IMR-90 (cell line): ENCODE measurements around the gene HOXB1. TPM values are rescaled to one million over a fixed set of nuclear protein-coding genes. Genes with fewer than 3 reads are reported as not detected.
A peak's percentile ranks its signal among the peaks of the same experiment; 100 is the strongest.

Experiments
- ATAC-seq: fragments of 200-7000 bp; cut with Tn5 transposase; 2 replicates; pipeline ENCODE4 v1.9.1; 2020; ENCODE audit warnings: low read depth, mild to moderate bottlenecking, moderate library complexity
- BruUV-seq: library from RNA; stranded (reverse); fragments of 400-500 nt; replicated peaks from 2 replicates; lab custom pipeline; 2021; lab: Mats Ljungman, UMichigan
- CTCF ChIA-PET: fragments of 300-600 bp; formaldehyde crosslinking; extraction: SDS; loops from one replicate; lab custom pipeline; 2021; ENCODE audit warnings: antibody characterized with exemption; lab: Yijun Ruan, JAX
- POLR2A ChIA-PET: fragments of 300-600 bp; sonication (Branson Sonifier 250); formaldehyde crosslinking; loops from one replicate; lab custom pipeline; 2022; ENCODE audit warnings: antibody characterized with exemption; ENCODE audit not compliant: unreplicated experiment; lab: Charles Lee
- DNase-seq: peaks from one replicate; pipeline ENCODE4 v3.0.0; 2013
- H2AFZ ChIP-seq: replicated peaks from 2 replicates; pipeline ENCODE3; 2013; ENCODE audit warnings: low read length, mild to moderate bottlenecking; ENCODE audit not compliant: poor library complexity
- H2AK5ac ChIP-seq: 2 replicates; pipeline ENCODE4 v1.6.1; 2013; ENCODE audit warnings: low read depth, low read length, inconsistent platforms
- H2AK9ac ChIP-seq: replicated peaks from 2 replicates; pipeline ENCODE3; 2013; ENCODE audit warnings: mild to moderate bottlenecking, low read depth, low read length, moderate library complexity; ENCODE audit not compliant: poor library complexity
- H2BK120ac ChIP-seq: 2 replicates; pipeline ENCODE4 v1.6.1; 2013; ENCODE audit warnings: low read depth, low read length, inconsistent platforms
- H2BK15ac ChIP-seq: 3 replicates; pipeline ENCODE4 v1.6.1; 2013; ENCODE audit warnings: low read depth, low read length, inconsistent platforms
- H2BK20ac ChIP-seq: 2 replicates; pipeline ENCODE4 v1.6.1; 2013; ENCODE audit warnings: low read depth, mild to moderate bottlenecking, inconsistent platforms, low read length, moderate library complexity
- H2BK5ac ChIP-seq: 2 replicates; pipeline ENCODE4 v1.6.1; 2013; ENCODE audit warnings: mild to moderate bottlenecking, low read depth, low read length, inconsistent platforms; ENCODE audit not compliant: poor library complexity, severe bottlenecking
- H3K14ac ChIP-seq: replicated peaks from 2 replicates; pipeline ENCODE4 v1.6.1; 2013; ENCODE audit warnings: low read depth, low read length, inconsistent platforms
- H3K18ac ChIP-seq: 2 replicates; pipeline ENCODE4 v1.6.1; 2013; ENCODE audit warnings: low read depth, low read length, control low read depth
- H3K23ac ChIP-seq: 2 replicates; pipeline ENCODE4 v1.6.1; 2013; ENCODE audit warnings: low read depth, low read length, inconsistent platforms
- H3K27ac ChIP-seq: 2 replicates; pipeline ENCODE4 v1.5.1; 2013; ENCODE audit warnings: mild to moderate bottlenecking, control low read depth, low read length; ENCODE audit not compliant: insufficient read depth
- H3K27me3 ChIP-seq: 2 replicates; pipeline ENCODE4 v1.6.1; 2013; ENCODE audit warnings: low read length; ENCODE audit not compliant: control insufficient read depth, insufficient read depth
- H3K36me3 ChIP-seq: 2 replicates; pipeline ENCODE4 v1.6.1; 2013; ENCODE audit warnings: low read length, mixed read lengths; ENCODE audit not compliant: control insufficient read depth, insufficient read depth
- H3K4ac ChIP-seq: 2 replicates; pipeline ENCODE4 v1.6.1; 2013; ENCODE audit warnings: low read depth, low read length, inconsistent platforms
- H3K4me1 ChIP-seq: 2 replicates; pipeline ENCODE4 v1.6.1; 2013; ENCODE audit warnings: low read length, mixed read lengths; ENCODE audit not compliant: control insufficient read depth, insufficient read depth
- H3K4me2 ChIP-seq: 2 replicates; pipeline ENCODE4 v1.6.1; 2013; ENCODE audit warnings: low read depth, mild to moderate bottlenecking, control low read depth, low read length, moderate library complexity
- H3K4me3 ChIP-seq: 2 replicates; pipeline ENCODE4 v1.5.1; 2013; ENCODE audit warnings: low read depth, mild to moderate bottlenecking, control low read depth, low read length, moderate library complexity; ENCODE audit not compliant: insufficient read depth
- H3K56ac ChIP-seq: 2 replicates; pipeline ENCODE4 v1.6.1; 2013; ENCODE audit warnings: low read length, inconsistent platforms; ENCODE audit not compliant: insufficient read depth; ENCODE audit errors: extremely low read depth
- H3K79me1 ChIP-seq, 2 experiments: 2 replicates each; pipeline ENCODE4 v1.6.1; 2013; ENCODE audit warnings: low read length in 2 of 2, inconsistent platforms in 1 of 2, low read depth in 1 of 2
- H3K9ac ChIP-seq: 2 replicates; pipeline ENCODE4 v1.6.1; 2013; ENCODE audit warnings: low read depth, low read length, control low read depth
- H3K9me1 ChIP-seq: 2 replicates; pipeline ENCODE4 v1.6.1; 2013; ENCODE audit warnings: low read length, inconsistent platforms; ENCODE audit not compliant: insufficient read depth
- H3K9me3 ChIP-seq: 2 replicates; pipeline ENCODE4 v1.6.1; 2013; ENCODE audit warnings: low read length; ENCODE audit not compliant: control insufficient read depth, insufficient read depth
- H4K20me1 ChIP-seq: 2 replicates; pipeline ENCODE4 v1.6.1; 2013; ENCODE audit warnings: low read length, inconsistent platforms; ENCODE audit not compliant: insufficient read depth
- H4K5ac ChIP-seq: 2 replicates; pipeline ENCODE4 v1.6.1; 2013; ENCODE audit warnings: mild to moderate bottlenecking, low read depth, low read length, control low read depth
- H4K8ac ChIP-seq, 2 experiments: 2 replicates each; pipeline ENCODE4 v1.6.1; 2013; ENCODE audit warnings: low read depth in 2 of 2, low read length in 2 of 2, control low read depth in 1 of 2, inconsistent platforms in 1 of 2
- H4K91ac ChIP-seq: 2 replicates; pipeline ENCODE4 v1.6.1; 2013; ENCODE audit warnings: low read depth, low read length, inconsistent platforms; ENCODE audit not compliant: insufficient read depth
- BHLHE40 ChIP-seq: fragments of 150-350 bp; IDR thresholded peaks from 2 replicates; pipeline ENCODE4 v1.6.1; 2016; ENCODE audit warnings: mild to moderate bottlenecking, low read depth, low read length
- RAD21 ChIP-seq: IDR thresholded peaks from 2 replicates; pipeline ENCODE4 v1.6.1; 2012; ENCODE audit warnings: low read length, improper control_type of control experiment
- WGBS, 2 experiments: methylation state at CpG; one replicate each; pipeline versions ENCODE4 v1.1.5 to v1.1.7; 2013; ENCODE audit warnings: missing lambda C conversion rate in 2 of 2; ENCODE audit not compliant: insufficient read length in 1 of 2; ENCODE audit errors: extremely low coverage in 2 of 2; 5-methylcytosine and 5-hydroxymethylcytosine counted together
- dilution Hi-C: fragments of 300-500 bp; cut with HindIII; formaldehyde crosslinking; loops from one replicate; pipeline ENCODE4 v1.14.3; 2018; ENCODE audit warnings: low sequenced_read_pairs; ENCODE audit not compliant: unreplicated experiment
- in situ Hi-C: fragments of 300-500 bp; cut with MboI; formaldehyde crosslinking; loops from 3 replicates; pipeline ENCODE4 v1.14.3; 2019; ENCODE audit warnings: low sequenced_read_pairs, inconsistent platforms, mixed read lengths
- intact Hi-C: fragments of 100-400 bp; cut with micrococcal nuclease; formaldehyde crosslinking; loops from 2 replicates; pipeline ENCODE4 v1.10.0; 2022
- polyA plus RNA-seq, 3 experiments: library from polyadenylated mRNA; depleted of rRNA; stranded (reverse); fragments of >200 nt; gene quantifications; 2 replicates each; pipeline ENCODE4 v1.2.3, GENCODE V29; 2012; ENCODE audit warnings: low replicate concordance in 1 of 3
- total RNA-seq: library from RNA; depleted of rRNA; stranded (reverse); fragments of >200 nt; gene quantifications from 2 replicates; pipeline ENCODE4 v1.2.3, GENCODE V29; 2012
- TF ChIP-seq, protein P1 (sequence below): conservative IDR thresholded peaks from 2 replicates; pipeline ENCODE4 v1.5.1; 2012; ENCODE audit warnings: mild to moderate bottlenecking, low read depth, low read length, improper control_type of control experiment

Gene HOXB1
- total and polyA plus RNA-seq, 2 of the 4 experiments (the other 2 are of a cell fraction) = not detected

DNA sequence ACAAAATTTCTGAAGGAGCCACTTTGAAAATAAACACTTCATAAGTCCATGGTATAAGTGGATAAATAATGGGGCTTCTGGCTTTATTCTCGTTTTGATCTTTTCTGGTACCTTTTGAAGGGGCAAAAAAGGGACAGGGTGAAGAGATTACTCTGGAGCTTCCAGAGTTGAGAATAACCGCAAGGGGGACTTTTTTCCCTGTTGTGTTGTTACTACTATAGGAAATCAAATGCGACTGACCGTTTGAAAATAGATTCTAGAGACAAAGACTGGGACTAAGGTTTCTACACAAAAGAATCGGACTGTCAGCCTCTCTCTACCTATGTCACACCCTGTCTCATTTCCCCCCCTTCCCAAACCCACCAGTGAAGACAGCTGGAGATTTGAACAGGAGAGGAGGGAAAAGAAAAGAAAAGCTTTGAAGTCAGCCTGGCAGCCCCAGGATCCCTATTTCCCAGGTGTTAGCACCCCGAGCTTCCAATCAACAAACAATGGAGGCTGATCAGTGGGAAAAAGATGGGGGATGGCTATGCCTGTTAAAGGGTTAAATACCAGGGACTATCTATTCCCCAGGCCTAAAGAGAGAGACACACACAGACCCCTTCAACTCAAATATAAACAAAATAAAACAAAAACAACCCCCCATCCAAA lies 39.0 kb upstream of the HOXB1 start:
- Histone ChIP-seq H3K36me3 (peaks cover 53% of the 10 kb centered on the region), H3K4me3 (peak overlapping the region; percentile 45), H3K27ac (peak overlapping the region; percentile 99), H3K4me2 (peak overlapping the region; percentile 83), H2BK5ac (peak overlapping the region; percentile 99), H3K14ac (peak overlapping the region; percentile 98), H3K23ac (peak overlapping the region; percentile 100), H3K4me1 (peaks cover 51% of the 10 kb centered on the region), H3K9me3 (no peaks in the 10 kb centered on the region), H2AK5ac (peak overlapping the region; percentile 78), H3K79me1 (peaks cover 0 to 13% of the 10 kb centered on the region in 2 experiments; a peak in 1 of 4 replicates), H3K27me3 (no peaks in the 10 kb centered on the region), H4K91ac (peak overlapping the region; percentile 95), H2BK15ac (peak overlapping the region; percentile 74; the same call in 2 of the 3 replicates), H3K9me1 (peaks cover 20% of the 10 kb centered on the region), H3K4ac (peak overlapping the region; percentile 97), H4K5ac (peak overlapping the region; percentile 79), H2AFZ (peak overlapping the region; percentile 5), H2BK120ac (peak overlapping the region; percentile 78), H3K9ac (peak overlapping the region; percentile 96), H4K20me1 (peaks cover 17% of the 10 kb centered on the region), H2AK9ac (peak overlapping the region; percentile 94), H3K18ac (peak overlapping the region; percentile 73), H3K56ac (peak overlapping the region; percentile 96), H2BK20ac (peak overlapping the region; percentile 84), H4K8ac (peak overlapping the region; percentile 77 to 97)
- dilution Hi-C loops (no loop called here), in situ Hi-C loops (no loop called here), intact Hi-C loops (loop anchor here (2.0 kb wide), 1 partner anchor 23 kb away; the partner anchor contains the start of gene HOXB5)
- 0 out of 2 replicates have a peak, but pooled peaks have one; percentile 24 for TF ChIP-seq RAD21
- TF ChIP-seq BHLHE40 = no peak
- TF ChIP-seq, protein P1, sequence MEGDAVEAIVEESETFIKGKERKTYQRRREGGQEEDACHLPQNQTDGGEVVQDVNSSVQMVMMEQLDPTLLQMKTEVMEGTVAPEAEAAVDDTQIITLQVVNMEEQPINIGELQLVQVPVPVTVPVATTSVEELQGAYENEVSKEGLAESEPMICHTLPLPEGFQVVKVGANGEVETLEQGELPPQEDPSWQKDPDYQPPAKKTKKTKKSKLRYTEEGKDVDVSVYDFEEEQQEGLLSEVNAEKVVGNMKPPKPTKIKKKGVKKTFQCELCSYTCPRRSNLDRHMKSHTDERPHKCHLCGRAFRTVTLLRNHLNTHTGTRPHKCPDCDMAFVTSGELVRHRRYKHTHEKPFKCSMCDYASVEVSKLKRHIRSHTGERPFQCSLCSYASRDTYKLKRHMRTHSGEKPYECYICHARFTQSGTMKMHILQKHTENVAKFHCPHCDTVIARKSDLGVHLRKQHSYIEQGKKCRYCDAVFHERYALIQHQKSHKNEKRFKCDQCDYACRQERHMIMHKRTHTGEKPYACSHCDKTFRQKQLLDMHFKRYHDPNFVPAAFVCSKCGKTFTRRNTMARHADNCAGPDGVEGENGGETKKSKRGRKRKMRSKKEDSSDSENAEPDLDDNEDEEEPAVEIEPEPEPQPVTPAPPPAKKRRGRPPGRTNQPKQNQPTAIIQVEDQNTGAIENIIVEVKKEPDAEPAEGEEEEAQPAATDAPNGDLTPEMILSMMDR = peak; percentile 24; the same call in 1 of the 2 replicates
- CTCF ChIA-PET = interaction anchor here (0.6 to 0.7 kb wide), 2 partner anchors 28 to 83 kb away, joined by 3 read pairs; no protein-coding TSS in a partner anchor
- ATAC-seq (no peak), DNase-seq (peak; percentile 55)
- WGBS, 2 experiments = 0% methylated on average over 1 of the region's 6 CpGs; no CpG with 5 or more reads in 1 of the 2 experiments
- POLR2A ChIA-PET = interaction anchor here (0.5 to 1.3 kb wide), 5 partner anchors 13 to 23 kb away, joined by 3 to 6 read pairs (median 4); no protein-coding TSS in a partner anchor
- no TSS peak for BruUV-seq
